Limb (tissue), 2 donors: ENCODE results near the gene RNF141.

Source experiments
- DNase-seq, 2 donors: peaks; one replicate each; pipeline ENCODE4 v3.0.0-alpha.2; 2016; ENCODE audit errors: extremely low spot score in 2 of 2

Gene RNF141, protein sequence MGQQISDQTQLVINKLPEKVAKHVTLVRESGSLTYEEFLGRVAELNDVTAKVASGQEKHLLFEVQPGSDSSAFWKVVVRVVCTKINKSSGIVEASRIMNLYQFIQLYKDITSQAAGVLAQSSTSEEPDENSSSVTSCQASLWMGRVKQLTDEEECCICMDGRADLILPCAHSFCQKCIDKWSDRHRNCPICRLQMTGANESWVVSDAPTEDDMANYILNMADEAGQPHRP

DNA sequence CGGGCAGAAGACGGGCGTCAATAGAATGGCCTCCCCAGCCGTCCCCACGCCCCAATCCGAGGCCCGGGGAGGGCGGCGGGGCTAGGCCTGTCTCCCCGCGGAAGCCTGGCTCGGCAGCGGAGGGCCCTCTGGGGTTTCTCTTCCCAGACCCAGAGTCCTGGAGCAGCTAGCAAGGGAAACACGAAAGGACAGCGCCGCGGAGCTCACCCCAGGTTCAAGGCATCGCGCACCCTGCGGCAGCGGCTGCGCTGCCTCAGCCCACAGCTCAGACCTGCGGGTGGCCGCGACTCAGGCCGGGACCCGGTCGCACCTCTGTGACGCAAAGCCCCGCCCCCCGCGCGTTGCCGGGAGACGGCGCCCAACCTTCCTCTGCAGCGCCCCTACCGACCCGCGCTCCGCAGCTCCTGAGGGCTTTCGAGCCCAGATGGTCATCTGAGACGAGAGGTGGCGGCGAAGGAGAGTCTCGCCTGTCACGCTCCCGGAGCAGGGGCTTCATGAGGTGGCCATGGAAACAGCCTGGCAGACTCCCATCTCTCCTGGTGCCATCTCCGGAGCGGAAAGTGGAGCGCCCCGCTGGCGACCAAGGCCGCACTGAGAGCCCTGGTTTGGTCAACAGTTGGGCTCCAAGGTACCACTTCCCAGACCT, at the start of gene RNF141:
Gene RNF141, minus strand, starts transcription at position 273 of the 646 bp plus-strand sequence. CDS start 7,029 bp downstream, outside the sequence.
- DNase-seq, result peak; percentile 92 to 99

DNA sequence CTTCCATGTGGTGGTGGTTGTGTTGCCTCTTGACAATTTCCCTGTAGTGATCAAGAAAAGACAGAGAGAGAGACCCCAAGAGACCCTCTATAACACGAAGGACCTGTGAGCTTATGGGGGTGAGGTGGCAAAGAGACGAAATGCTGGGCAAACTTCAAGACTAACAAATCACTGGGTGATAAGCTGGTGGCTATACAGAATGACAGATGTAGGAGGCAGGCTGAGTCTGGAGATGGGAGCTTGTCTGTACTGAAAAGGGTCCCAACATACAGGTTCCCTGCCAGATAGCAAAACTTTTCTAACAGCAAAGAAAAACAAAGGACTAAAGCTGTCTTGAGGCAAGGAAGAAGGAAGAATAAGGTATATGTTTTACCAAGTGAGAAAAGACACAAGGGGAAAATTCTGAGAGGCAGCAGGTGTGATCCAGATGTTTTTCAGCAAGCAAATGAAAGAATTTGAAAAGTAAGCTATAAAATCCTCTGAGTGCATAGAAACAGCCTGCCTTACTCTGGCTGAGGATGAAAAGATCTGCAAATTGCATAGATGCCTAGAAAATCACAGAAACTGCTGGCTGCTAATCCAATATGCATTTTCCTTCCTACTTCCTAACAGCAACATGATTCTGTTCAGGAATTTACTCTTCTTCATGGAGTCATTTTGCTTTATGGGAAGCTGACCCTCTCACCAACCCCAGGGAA, 49.4 kb upstream of the RNF141 start:
- peak in 1 of 2 donors; percentile 69 for DNase-seq

DNA sequence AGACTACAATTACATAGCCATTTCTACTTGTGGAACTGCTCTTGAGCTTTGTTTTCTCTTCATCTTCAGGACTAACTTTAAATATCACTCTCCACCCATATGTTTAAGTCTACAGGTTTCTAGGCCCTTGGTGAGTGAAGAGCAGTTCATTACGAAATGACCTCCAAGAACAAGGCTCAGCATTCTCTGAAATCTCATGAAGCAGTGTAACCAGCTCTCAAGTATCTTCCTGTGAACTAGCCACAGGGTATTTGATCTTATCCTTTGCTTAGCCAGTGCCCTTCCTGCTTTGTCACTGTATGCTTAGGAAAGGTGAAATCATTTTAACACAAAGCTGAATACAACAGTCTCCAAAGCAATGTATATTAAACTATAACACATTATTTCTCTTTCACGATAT, 47.9 kb upstream of the RNF141 start:
- no peak for DNase-seq

DNA sequence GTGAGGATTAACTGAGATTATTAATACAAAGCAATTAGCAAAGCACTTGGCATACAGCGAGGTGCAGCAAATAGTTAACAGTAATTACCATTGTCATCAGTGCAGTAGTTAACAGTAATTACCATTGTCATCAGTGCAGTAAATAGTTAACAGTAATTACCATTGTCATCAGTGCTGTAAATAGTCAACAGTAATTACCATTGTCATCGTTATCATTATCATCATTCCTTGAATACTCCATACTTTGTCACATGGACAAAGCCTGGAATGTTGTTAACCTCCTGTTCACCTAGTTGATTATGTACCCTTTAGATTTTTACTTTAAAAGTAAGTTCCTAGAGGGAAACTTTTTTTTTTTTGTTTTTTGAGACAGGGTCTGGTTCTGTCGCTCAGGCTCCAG, 47.0 kb upstream of the RNF141 start:
- DNase-seq, result no peak

DNA sequence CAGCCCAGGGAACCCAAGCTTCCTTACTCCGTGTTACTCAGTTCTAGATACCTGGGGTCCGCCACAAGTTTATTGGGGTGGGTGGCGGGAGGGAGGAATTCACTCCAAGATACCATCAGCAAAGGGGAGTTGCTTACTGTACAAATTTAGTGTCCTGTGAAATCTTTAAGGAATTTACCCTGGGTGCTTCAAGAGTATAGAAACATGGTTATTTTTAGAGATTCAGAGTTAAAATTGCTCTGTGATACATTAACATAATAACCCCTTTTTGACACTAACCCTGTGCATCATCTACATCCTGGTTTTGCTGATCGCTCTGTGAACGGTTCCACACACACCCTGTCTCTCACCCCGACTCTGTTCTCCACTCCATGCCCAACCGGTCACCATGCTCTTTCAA, 46.4 kb upstream of the RNF141 start:
- no peak for DNase-seq

DNA sequence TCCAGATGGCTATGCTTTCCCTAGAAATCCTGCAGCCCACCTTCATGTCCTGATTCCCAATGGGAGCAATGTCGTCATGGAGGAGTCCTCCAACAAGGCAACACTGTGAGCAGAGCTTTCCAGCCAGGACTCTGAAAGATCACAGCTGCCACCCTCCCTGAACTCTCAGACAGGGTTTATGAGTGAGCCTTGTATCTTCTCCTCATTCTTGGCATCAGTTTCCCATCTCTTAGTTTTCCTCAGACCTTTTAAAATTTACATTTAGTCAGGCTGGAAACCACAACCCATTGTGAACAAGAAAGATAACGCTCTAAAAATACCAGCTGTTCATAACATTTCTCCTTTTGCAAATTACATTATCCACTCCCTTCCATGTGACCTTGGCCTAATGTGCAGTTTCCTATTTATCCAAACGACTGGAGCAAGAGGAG, 43.1 kb upstream of the RNF141 start:
- no peak for DNase-seq

DNA sequence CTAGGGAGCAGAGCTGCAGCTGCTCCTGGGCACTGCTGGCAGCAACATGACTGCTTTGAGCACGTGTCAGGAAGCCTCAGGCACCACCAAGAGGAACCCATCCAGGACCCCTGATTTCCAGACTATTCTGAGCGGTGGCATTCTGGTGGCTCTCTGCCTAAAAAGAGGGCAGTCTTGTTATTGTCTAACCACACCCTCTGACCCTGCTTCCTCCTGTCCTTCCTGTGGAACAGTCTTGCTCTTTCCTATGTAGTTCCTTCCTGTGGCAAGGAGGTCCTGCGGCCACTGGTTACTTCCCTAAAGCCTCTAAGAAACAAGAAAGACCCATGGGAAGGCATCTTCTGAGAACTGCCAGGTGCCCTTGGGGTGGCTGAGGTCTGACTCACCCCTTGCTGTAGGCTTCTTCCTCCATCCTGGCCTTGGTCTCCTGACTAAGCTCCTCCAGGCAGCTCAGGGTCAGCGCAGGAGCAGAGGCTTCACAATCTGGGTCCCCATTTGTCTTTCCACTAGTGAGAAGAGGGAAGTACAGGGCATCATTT, 40.6 kb upstream of the RNF141 start:
- DNase-seq, result no peak

DNA sequence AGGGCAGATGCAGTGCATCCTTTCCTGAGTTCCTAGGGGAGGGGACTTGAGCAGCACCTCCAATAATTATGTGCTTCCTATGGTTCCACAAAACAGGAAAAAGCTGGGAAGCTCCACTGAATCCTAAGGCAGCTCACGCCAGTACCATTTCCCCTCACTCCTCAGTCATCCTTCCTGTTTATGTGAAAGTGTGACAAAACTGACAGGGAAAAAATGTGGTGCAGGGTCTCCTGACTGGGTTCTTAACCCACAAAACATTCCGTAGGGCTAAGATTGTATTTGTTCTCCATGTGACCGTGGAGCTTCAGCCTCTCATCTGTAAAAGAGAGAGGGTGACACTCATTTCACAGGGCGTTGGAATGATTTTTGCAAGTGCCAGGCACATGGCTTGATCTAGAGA, 39.6 kb upstream of the RNF141 start:
- DNase-seq, result no peak

DNA sequence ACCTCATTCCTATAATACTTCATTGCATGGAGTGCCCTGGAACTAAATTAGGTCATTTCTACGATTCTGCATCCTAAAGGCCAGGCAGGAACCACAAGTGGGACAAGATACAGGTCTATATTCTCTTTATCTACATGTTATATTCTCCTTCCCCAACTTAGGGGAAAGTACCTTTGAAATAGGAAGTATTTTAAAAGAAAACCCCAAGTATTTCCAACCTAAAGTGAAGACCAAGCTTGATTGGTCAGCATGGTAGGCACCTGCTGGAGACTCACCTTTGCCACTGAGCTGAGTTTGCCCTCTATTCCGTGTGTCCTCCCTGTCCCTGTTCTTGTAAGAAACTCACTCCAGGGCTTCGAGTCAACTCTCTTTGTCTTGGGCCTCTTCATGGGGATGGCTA, 38.7 kb upstream of the RNF141 start:
- no peak for DNase-seq

DNA sequence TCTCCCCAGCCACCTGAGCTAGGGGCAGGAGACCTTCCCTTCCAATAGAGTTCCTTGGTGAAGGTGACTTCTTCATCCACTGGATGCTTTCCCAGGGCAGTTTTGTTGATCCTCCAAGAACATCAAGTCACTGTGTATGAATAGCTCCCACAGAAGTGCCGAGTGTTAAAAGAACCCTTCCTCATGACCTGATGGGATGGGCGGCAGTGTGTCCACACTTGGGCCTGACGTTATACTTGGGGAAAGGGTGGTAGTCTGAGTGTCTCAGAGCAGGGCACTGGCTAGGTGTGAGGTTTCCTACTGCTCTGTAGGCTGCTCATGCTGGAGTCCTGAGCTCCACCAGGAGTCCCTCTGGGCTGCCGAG, 35.0 kb upstream of the RNF141 start:
- DNase-seq, result no peak

DNA sequence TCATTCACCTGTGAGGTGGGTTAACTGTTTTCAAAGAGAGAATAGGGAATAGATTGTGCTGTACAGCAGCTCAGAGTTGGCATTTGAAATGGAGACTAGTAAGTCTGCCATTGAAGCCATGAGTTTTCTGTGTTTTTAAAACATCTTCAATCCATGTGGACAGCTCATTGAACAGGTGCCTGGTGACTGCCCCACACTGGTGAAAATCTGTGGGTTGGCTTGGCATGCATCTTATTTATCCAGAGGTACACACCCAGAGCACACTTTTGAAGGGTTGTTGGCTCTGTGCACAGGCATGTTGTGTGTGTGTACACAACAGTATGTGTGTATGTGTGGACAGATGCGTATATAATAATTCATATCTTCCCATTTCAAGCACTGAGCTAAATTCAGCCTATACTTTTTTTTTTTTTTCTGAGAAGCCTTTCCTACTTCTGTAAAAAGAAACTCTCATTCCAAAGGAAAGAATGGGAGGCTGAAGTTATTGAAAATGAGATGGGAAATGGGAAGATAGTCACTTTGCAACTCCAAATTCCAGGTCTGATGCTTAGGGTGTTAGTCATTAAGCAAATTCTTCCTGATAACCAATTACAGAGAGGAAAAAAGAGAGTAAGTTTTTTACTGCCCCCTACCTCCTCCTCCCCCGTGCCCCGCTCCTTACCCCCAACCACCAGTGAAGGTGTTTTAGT, 34.5 kb upstream of the RNF141 start:
- DNase-seq, result no peak

DNA sequence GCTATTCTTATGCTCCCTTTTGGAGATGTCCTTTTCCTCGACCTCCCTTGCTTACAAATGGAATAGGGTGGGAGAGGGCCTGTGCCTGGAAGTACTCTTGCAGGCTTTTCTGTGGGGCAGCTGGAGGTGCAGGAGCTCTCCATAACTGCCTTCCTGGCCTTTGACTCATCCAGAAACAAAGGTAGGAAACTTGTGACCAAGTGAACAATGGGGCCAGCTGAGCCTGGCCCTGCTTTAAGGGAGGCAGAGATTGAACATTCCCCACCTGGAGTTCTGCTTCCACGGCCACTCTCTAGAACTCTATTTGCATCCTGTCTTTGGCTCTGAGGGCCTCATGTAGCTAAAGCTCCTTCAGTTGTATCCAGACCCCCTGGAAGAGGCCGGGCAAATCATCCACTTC, 32.6 kb upstream of the RNF141 start:
- no peak for DNase-seq

DNA sequence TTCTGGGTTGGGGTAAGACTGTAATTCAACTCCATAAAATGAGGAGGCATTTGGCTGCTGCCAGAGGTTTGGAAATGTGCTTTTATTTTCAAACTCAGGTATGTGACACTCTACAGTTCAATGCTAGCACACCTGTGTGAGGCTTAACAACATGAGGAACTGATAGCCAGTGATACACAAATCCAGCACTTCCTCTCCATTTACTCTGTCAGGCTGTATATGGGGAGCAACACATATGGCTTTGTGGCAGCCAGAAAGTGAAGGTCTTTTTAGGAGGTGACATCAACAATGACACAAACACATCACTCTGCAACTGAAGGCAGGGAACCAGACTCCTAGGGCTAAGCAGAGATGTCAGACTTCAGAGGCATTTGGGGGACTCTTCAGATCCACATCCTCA, 32.0 kb upstream of the RNF141 start:
- no peak for DNase-seq

DNA sequence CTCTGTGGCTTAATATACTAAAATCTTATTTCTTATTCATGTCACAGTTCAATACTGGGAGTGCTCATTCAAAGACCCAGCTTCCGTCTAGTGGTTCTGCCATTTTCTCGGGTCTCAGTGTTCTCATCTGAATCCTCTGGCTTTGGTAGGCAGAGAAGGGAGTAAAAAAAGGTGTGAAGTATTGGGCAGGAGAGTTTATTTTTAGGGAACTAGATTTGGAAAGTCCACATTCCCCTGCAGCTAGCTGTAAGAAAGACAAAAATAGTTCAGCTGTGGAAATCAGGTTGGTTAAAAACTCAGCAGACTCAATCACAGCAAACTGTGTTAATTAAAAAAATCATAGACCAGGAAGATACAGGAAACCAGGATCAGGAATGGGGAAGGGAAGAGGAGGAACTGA, 31.5 kb upstream of the RNF141 start:
- DNase-seq, result no peak

DNA sequence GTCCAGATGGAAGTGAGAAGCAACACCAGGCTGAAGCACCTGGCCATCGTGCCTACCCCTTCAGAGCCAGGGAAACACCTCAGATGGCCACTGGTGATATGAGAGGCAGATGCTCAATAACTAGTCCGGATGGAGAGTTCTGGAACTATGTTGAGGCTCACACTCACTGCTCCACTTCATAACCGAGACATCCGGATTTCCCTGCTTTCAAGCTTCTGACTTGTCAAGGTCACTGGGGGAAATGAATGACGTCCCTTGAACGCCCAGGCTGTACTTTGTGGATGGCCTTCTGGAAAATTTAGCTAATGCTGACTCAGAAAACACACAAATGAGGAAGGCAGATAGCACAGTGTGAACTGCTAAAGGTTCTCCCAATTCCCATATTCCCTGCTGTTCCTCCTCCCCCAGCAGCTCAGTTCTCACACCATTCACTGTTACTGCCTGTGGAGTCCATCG, 27.5 kb upstream of the RNF141 start, which contains the start of gene LYVE1:
Gene LYVE1, minus strand, starts transcription at position 180 of the 456 bp plus-strand sequence. Its CDS starts 133 bp downstream, at position 47.
- DNase-seq, result no peak

DNA sequence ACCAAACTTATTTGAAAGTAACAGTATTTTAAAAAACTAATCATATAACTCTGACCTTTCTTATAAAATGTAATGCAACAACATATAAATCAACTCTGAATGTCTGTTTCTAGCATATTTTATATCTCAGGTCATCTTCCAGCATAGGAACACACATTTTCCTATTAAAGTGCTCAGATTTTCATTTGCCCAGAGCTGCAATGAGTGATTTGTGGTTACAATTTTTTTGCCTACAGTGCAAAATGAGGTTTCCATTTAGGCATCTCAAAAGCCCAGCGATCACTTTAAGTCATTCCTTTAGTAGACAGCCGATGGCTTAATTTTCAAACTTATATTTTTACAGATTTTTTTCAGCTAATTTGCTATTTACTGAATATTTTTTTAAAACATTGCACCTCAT, 26.5 kb upstream of the RNF141 start:
- DNase-seq, result no peak

DNA sequence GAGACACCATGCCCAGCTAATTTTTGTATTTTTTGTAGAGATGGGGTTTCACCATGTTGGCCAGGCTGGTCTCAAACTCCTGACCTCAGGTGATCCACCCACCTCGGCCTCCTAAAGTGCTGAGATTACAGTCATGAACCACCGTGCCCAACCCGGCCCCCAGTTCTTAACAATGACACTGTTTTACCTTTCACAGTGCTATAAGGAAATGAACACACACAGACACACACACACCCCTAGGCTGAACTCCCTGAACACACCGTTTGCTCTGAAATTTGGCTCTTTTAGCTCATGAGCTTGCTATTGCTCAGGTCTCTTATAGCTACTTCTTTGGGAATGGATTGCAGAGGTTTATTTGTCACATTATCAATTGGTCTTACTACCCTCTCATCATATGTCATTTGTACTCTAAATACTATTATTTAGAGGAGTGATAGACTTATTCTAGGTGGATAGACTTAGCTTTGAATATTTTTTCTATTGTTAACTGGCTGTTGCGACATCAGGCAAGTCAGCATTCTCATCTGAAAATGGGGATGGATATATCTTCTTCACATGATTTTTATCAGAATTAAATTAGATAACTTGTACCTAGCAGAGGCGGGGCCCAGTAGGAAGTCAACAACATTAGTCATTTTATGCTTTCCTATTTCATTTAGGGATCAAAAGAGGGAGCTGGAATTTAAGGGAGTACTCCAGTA, 25.4 kb upstream of the RNF141 start:
- DNase-seq, result no peak

DNA sequence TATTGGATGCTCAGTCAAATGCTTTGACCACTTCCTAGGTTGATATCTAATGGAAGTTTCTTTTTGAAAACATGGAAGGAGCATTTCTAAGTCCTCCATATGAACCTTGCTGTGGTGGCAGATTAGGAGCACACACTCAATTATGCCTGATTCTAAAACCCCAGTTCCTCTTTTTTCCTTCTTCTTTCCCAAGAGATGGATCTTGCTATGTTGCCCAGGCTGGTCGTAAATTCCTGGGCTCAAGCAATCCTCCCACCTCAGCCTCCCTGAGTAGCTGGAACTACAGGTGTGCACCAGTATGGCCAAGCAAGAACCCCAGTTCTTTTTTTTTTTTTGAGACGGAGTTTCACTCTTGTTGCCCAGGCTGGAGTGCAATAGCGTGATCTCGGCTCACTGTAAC, 24.5 kb upstream of the RNF141 start:
- DNase-seq, result no peak

DNA sequence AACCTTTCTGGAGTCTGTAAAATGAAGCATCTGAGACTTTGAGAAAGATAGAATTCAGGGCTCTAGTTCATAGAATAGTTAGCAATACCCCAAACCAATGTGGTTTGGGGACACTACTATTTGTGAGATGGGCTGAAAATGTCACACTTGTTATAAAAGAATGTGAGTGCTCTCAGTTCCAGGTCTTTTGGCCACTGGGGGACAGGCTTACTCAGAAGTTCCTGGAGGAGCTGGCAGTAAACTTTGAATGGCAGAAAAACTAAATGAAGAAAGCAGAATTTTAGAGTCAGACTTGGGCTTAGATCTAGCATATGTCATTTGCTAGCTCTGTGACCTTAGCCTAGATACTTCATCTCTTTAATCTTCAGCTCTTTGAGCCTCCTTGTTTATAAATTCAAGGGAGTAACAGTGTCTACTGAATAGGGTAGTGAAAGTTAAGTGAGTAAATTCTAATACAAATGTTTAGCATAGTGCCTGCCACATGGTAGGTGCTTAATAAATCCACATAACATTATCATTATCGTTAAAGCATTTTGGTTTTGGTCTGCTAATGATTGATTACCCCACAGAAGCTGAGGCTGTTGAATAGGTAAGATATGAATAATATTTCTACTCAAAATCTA, 23.8 kb upstream of the RNF141 start:
- no peak for DNase-seq

DNA sequence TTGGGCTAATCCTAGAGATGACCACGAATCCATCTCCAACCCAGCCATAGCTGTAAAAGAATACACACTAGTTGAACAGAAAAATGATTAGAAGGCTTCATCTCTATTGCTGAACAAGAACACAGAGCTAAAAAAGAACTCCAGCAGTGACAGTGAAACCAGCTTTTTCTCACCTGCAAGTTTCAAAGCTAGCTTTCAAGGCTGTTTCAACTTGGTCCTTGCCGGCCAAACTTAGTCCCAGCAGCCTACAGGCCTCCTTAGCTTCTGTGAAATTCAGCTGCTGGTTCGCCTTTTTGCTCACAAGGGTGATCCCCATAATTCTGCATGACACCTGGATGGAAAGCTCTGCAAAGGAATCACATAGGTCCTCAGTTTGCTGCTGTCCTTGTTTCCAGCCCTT, 23.0 kb upstream of the RNF141 start:
- DNase-seq, result no peak

DNA sequence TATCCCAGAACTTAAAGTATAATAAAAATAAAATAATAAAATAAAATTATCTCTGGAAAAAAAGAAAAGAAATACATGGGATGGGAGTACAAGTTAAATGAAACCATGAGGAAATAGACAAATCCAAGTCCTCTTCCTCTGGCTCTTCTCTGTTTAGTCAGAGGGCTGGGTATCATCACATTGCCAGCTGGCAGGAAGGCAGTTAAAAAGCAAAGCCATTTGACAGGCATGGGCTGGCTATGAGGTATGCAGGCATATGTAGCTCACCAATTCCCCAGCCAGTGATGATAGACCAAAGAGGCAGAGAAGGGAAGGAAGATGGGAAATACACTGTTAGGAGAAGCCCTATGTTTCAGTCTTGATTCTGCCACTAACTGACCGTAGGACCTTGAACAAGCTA, 21.0 kb upstream of the RNF141 start:
- no peak for DNase-seq
